H9 (cell line): ENCODE measurements around the gene ADARB2. TPM values are rescaled to one million over a fixed set of nuclear protein-coding genes. Genes with fewer than 3 reads are reported as not detected.

Source experiments
- DNase-seq: peaks from one replicate; pipeline ENCODE4 v3.0.0-alpha.2; 2017
- H2AFZ ChIP-seq: one replicate; pipeline ENCODE4 v1.6.1; 2013; ENCODE audit warnings: mild to moderate bottlenecking, low read length, control low read depth, moderate library complexity
- H2AK5ac ChIP-seq: 2 replicates; pipeline ENCODE4 v1.6.1; 2013; ENCODE audit warnings: low read length, control low read depth, mixed read lengths; ENCODE audit not compliant: insufficient read length
- H2BK120ac ChIP-seq: one replicate; pipeline ENCODE4 v1.6.1; 2013; ENCODE audit warnings: low read depth, mild to moderate bottlenecking, low read length, control low read depth, inconsistent platforms; ENCODE audit not compliant: poor library complexity, severe bottlenecking
- H2BK12ac ChIP-seq: 2 replicates; pipeline ENCODE4 v1.6.1; 2013; ENCODE audit warnings: low read length, control low read depth, mixed read lengths, low read depth; ENCODE audit not compliant: insufficient read length
- H2BK15ac ChIP-seq: 2 replicates; pipeline ENCODE4 v1.6.1; 2013; ENCODE audit warnings: low read depth, low read length, control low read depth
- H2BK20ac ChIP-seq: one replicate; pipeline ENCODE4 v1.6.1; 2013; ENCODE audit warnings: low read depth, mild to moderate bottlenecking, low read length, control low read depth, inconsistent platforms; ENCODE audit not compliant: poor library complexity, severe bottlenecking
- H2BK5ac ChIP-seq: 2 replicates; pipeline ENCODE4 v1.6.1; 2013; ENCODE audit warnings: low read length, control low read depth, mixed read lengths; ENCODE audit not compliant: insufficient read length
- H3K14ac ChIP-seq: 2 replicates; pipeline ENCODE4 v1.6.1; 2013; ENCODE audit warnings: low read length, control low read depth; ENCODE audit not compliant: insufficient read depth
- H3K18ac ChIP-seq: 2 replicates; pipeline ENCODE4 v1.6.1; 2013; ENCODE audit warnings: low read depth, mild to moderate bottlenecking, mixed read lengths, low read length, control low read depth; ENCODE audit not compliant: insufficient read length
- H3K23ac ChIP-seq: 2 replicates; pipeline ENCODE4 v1.6.1; 2013; ENCODE audit warnings: low read length, control low read depth, mixed read lengths, low read depth; ENCODE audit not compliant: insufficient read length
- H3K23me2 ChIP-seq: 2 replicates; pipeline ENCODE4 v1.6.1; 2013; ENCODE audit warnings: low read depth, mild to moderate bottlenecking, mixed read lengths, low read length, control low read depth; ENCODE audit not compliant: insufficient read length, poor library complexity, severe bottlenecking
- H3K27ac ChIP-seq: 2 replicates; pipeline ENCODE4 v1.5.1; 2013; ENCODE audit warnings: low read length, control low read depth, mixed read lengths, low read depth; ENCODE audit not compliant: insufficient read length
- H3K27me3 ChIP-seq: 2 replicates; pipeline ENCODE4 v1.6.1; 2013; ENCODE audit warnings: low read length, control low read depth, inconsistent platforms; ENCODE audit not compliant: insufficient read depth
- H3K4ac ChIP-seq: 2 replicates; pipeline ENCODE4 v1.6.1; 2013; ENCODE audit warnings: low read depth, mild to moderate bottlenecking, control low read depth, inconsistent platforms, low read length, moderate library complexity
- H3K4me1 ChIP-seq: 2 replicates; pipeline ENCODE4 v1.6.1; 2013; ENCODE audit warnings: low read length, control low read depth, inconsistent platforms; ENCODE audit not compliant: insufficient read depth
- H3K4me2 ChIP-seq: 2 replicates; pipeline ENCODE4 v1.6.1; 2013; ENCODE audit warnings: low read length, control low read depth, mixed read lengths; ENCODE audit not compliant: insufficient read length, insufficient read depth
- H3K56ac ChIP-seq: 2 replicates; pipeline ENCODE4 v1.6.1; 2013; ENCODE audit warnings: low read depth, mild to moderate bottlenecking, mixed read lengths, low read length, control low read depth; ENCODE audit not compliant: insufficient read length
- H3K79me1 ChIP-seq: 2 replicates; pipeline ENCODE4 v1.6.1; 2013; ENCODE audit warnings: low read depth, mild to moderate bottlenecking, moderate library complexity, low read length, control low read depth, inconsistent platforms; ENCODE audit not compliant: insufficient read depth, poor library complexity, severe bottlenecking
- H3K79me2 ChIP-seq: 2 replicates; pipeline ENCODE4 v1.6.1; 2013; ENCODE audit warnings: low read length, control low read depth, inconsistent platforms; ENCODE audit not compliant: insufficient read depth
- H3K9ac ChIP-seq: 2 replicates; pipeline ENCODE4 v1.6.1; 2013; ENCODE audit warnings: low read length, control low read depth, mixed read lengths; ENCODE audit not compliant: insufficient read length; ENCODE audit errors: extremely low read depth
- H3K9me3 ChIP-seq: one replicate; pipeline ENCODE4 v1.6.1; 2013; ENCODE audit warnings: low read depth, low read length, inconsistent platforms; ENCODE audit not compliant: control insufficient read depth
- H3T11ph ChIP-seq: one replicate; pipeline ENCODE4 v1.6.1; 2013; ENCODE audit warnings: mild to moderate bottlenecking, low read length, control low read depth, inconsistent platforms
- H4K20me1 ChIP-seq: one replicate; pipeline ENCODE4 v1.6.1; 2013; ENCODE audit not compliant: control insufficient read depth, insufficient read length, insufficient read depth
- H4K5ac ChIP-seq: 2 replicates; pipeline ENCODE4 v1.6.1; 2013; ENCODE audit warnings: low read depth, mild to moderate bottlenecking, mixed read lengths, low read length, control low read depth; ENCODE audit not compliant: insufficient read length
- H4K8ac ChIP-seq: replicated peaks from 2 replicates; pipeline ENCODE4 v1.6.1; 2013; ENCODE audit warnings: low read length, control low read depth, mixed read lengths, low read depth; ENCODE audit not compliant: insufficient read length
- H4K91ac ChIP-seq: 2 replicates; pipeline ENCODE4 v1.6.1; 2013; ENCODE audit warnings: low read depth, mild to moderate bottlenecking, moderate library complexity, mixed read lengths, low read length, control low read depth; ENCODE audit not compliant: insufficient read length
- H3K27ac Mint-ChIP-seq, 3 experiments: 2 replicates in 2 of 3; 3 replicates in 1 of 3; pipeline ENCODE4 v1.8.0; 2020 to 2021; ENCODE audit warnings: mixed read lengths in 3 of 3, mild to moderate bottlenecking in 1 of 3, moderate library complexity in 1 of 3
- H3K27me3 Mint-ChIP-seq: 2 replicates; pipeline ENCODE4 v1.8.0; 2021; ENCODE audit warnings: low read depth, mild to moderate bottlenecking, moderate library complexity, mixed read lengths
- H3K36me3 Mint-ChIP-seq, 3 experiments: 2 replicates in 2 of 3; 3 replicates in 1 of 3; pipeline ENCODE4 v1.8.0; 2020 to 2021; ENCODE audit warnings: low read depth in 3 of 3, mixed read lengths in 3 of 3; ENCODE audit not compliant: insufficient read depth in 1 of 3
- H3K4me1 Mint-ChIP-seq, 2 experiments: 2 replicates each; pipeline ENCODE4 v1.8.0; 2020; ENCODE audit warnings: mixed read lengths in 2 of 2
- H3K4me3 Mint-ChIP-seq, 2 experiments: 2 replicates in 1 of 2; 3 replicates in 1 of 2; pipeline ENCODE4 v1.8.0; 2020 to 2021; ENCODE audit warnings: mild to moderate bottlenecking in 2 of 2, mixed read lengths in 2 of 2, moderate library complexity in 1 of 2
- H3K9me3 Mint-ChIP-seq, 2 experiments: 2 replicates in 1 of 2; 3 replicates in 1 of 2; pipeline ENCODE4 v1.8.0; 2020; ENCODE audit warnings: mild to moderate bottlenecking in 2 of 2, mixed read lengths in 2 of 2, moderate library complexity in 1 of 2
- WGBS: extraction: QIAGEN DNeasy Blood & Tissue Kit; methylation state at CpG from one replicate; pipeline ENCODE4 v1.1.7; 2013; ENCODE audit warnings: missing lambda C conversion rate, low lambda C conversion rate, mixed read lengths; ENCODE audit not compliant: insufficient read length; ENCODE audit errors: extremely low coverage; 5-methylcytosine and 5-hydroxymethylcytosine counted together
- total RNA-seq: library from RNA; stranded (reverse); gene quantifications from 2 replicates; pipeline ENCODE4 v1.2.1, GENCODE V29; 2021
- TF ChIP-seq, protein P1 (sequence below): fragments of 200-600 bp; sonication (generic); conservative IDR thresholded peaks from 3 replicates; pipeline ENCODE4 v1.8.0; 2021; ENCODE audit warnings: antibody characterized with exemption, mild to moderate bottlenecking

ADARB2 gene
- total RNA-seq, 1 experiment from 2014 or later = 0.87 TPM

DNA sequence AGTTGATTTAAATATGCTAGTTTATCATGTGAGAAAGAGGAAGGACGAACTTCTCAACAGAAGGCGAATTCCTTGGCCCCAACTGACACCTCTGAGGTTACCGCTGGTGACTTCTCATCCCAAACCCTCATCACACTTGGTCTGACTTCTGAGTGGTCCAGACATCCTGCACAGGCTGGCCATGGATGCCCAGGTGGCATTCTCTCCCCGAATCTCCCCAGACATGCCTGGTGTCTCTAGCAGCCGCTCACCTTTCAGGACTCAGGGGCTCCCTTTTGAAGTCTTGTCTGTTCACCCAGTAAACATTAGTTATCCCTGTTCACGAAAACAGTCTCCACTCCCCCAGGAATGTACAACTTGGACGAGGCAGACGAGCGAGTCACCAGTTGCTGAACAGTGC is 157.7 kb downstream of the ADARB2 start:
- Histone ChIP-seq H3K79me2 (no peaks in the 10 kb centered on the region), H3K9me3 (no peaks in the 10 kb centered on the region), H3K27me3 (no peaks in the 10 kb centered on the region), H3K4me2 (no peak overlapping the region), H2BK12ac (no peak overlapping the region), H2BK15ac (no peak overlapping the region), H2BK20ac (no peak overlapping the region), H3T11ph (no peak overlapping the region), H4K8ac (no peak overlapping the region), H3K56ac (no peak overlapping the region), H4K5ac (no peak overlapping the region), H3K79me1 (no peaks in the 10 kb centered on the region), H4K91ac (no peak overlapping the region), H4K20me1 (no peaks in the 10 kb centered on the region), H3K23ac (no peak overlapping the region), H2AK5ac (no peak overlapping the region), H3K27ac (no peak overlapping the region), H3K4me1 (no peaks in the 10 kb centered on the region), H2BK5ac (no peak overlapping the region), H3K4ac (no peak overlapping the region), H3K18ac (no peak overlapping the region), H3K9ac (no peak overlapping the region), H3K23me2 (no peaks in the 10 kb centered on the region), H3K14ac (no peak overlapping the region), H2AFZ (no peak overlapping the region), H2BK120ac (no peak overlapping the region)
- H3K36me3 Mint-ChIP-seq = no peaks in the 10 kb centered on the region
- H3K27me3 Mint-ChIP-seq = peaks cover 12% of the 10 kb centered on the region
- no peak for DNase-seq
- H3K4me3 Mint-ChIP-seq = no peak overlapping the region
- H3K4me1 Mint-ChIP-seq = no peaks in the 10 kb centered on the region
- no peak overlapping the region for H3K27ac Mint-ChIP-seq
- H3K9me3 Mint-ChIP-seq = no peaks in the 10 kb centered on the region
- no CpG with 5 or more reads among the region's 9 CpGs for WGBS
- TF ChIP-seq, protein P1, sequence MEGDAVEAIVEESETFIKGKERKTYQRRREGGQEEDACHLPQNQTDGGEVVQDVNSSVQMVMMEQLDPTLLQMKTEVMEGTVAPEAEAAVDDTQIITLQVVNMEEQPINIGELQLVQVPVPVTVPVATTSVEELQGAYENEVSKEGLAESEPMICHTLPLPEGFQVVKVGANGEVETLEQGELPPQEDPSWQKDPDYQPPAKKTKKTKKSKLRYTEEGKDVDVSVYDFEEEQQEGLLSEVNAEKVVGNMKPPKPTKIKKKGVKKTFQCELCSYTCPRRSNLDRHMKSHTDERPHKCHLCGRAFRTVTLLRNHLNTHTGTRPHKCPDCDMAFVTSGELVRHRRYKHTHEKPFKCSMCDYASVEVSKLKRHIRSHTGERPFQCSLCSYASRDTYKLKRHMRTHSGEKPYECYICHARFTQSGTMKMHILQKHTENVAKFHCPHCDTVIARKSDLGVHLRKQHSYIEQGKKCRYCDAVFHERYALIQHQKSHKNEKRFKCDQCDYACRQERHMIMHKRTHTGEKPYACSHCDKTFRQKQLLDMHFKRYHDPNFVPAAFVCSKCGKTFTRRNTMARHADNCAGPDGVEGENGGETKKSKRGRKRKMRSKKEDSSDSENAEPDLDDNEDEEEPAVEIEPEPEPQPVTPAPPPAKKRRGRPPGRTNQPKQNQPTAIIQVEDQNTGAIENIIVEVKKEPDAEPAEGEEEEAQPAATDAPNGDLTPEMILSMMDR = no peak
